ENCODE data around the gene EBPL. TPM values are rescaled to one million over a fixed set of nuclear protein-coding genes. Genes with fewer than 3 reads are reported as not detected.

The EBPL gene
- total RNA-seq, 1 donor from 2014 or later: 49.0 TPM

DNA sequence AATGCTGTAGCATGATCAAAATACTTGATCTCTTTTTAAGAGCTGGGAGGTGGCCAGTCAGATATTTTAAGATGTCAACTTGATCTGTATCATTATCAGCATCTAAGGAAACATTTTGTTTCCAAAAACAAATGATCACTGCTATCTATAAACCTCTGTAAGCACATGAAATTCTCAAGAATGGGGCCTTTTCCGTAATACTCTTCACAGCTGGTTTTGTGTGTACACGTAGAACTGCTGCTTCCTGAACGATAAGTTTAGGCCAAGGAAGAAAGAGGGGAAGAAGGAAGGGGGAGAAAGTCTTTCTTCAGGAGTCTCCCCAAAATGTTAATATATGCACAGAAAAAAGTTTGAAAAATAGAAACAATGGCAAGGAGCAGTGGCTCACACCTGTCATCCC, 37.3 kb downstream of the EBPL start:
- Mint-ChIP-seq H3K4me1 (peaks cover 2% of the 10 kb centered on the region), H3K27me3 (no peaks in the 10 kb centered on the region), H3K4me3 (no peak overlapping the region), H3K27ac (no peak overlapping the region), H3K9me3 (no peaks in the 10 kb centered on the region), H3K36me3 (ENCODE audit: low read depth) (peaks cover 4% of the 10 kb centered on the region)
- intact Hi-C loops (cut with micrococcal nuclease): loop anchor here (5.0 kb wide), 1 partner anchor 193 kb away; no protein-coding TSS in a partner anchor
- DNase-seq: no peak

- Mint-ChIP-seq H3K4me3 (no peak overlapping the region), H3K27me3 (no peaks in the 10 kb centered on the region), H3K36me3 (ENCODE audit: low read depth) (peaks cover 4% of the 10 kb centered on the region), H3K27ac (no peak overlapping the region), H3K9me3 (no peaks in the 10 kb centered on the region), H3K4me1 (peaks cover 4% of the 10 kb centered on the region)
- intact Hi-C loops (cut with micrococcal nuclease): loop anchor here (5.0 kb wide), 1 partner anchor 194 kb away; no protein-coding TSS in a partner anchor
- no peak for DNase-seq
These were observed 37.8 kb downstream of the EBPL start for GRCh38 chr13:49653478-49653877.

DNA sequence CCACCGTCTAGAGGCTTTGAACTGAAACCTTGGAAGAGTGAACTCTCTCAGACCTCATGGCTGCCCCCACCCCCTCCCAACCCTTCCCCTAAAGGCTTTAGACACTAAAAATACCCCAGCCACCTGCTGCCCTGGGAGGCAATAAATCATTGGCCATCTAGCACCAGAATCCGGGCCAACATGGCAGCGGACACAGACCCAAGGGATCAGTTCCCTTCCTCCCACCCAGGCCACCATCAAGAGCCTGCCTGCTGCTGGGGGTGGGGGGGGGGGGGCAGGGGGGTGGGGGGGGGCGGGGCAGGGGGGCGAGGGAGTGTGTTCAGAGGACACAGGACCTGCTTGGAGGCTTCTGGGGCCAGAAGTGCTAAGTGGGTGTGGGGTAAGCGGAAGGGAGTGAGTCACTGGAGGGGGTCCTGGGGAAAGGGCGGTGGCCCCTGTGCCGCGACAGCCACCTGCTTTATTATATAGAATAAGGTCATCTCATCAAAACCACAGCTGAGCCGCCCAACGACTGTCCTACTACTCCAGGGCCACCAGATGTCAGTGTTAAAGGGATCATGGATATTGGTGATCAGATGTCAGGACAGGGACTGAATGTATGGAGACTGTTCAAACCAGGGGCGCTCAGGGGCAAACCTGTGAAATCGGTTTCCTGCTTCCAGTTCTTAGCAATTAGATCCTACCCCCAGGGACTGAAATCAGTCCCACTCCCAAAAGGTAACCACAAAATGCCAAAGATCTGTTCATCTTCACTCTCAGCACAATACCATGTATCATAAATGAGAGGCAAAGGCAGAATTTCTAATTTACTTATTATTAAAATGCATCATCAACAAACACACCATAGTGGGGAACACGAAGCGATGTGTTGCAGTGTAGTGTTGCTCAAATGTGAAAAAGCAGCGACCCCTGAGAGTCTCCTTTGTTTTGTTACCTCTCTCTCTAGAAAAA, 38.7 kb downstream of the EBPL start:
- no peaks in the 10 kb centered on the region for H3K9me3 Mint-ChIP-seq
- DNase-seq: peak; percentile 70
- peaks cover 4% of the 10 kb centered on the region for H3K4me1 Mint-ChIP-seq
- H3K4me3 Mint-ChIP-seq: no peak overlapping the region
- no peaks in the 10 kb centered on the region for H3K27me3 Mint-ChIP-seq
- intact Hi-C loops (cut with micrococcal nuclease): loop anchor here (5.0 kb wide), 1 partner anchor 195 kb away; no protein-coding TSS in a partner anchor
- H3K27ac Mint-ChIP-seq: no peak overlapping the region
- peaks cover 1% of the 10 kb centered on the region for H3K36me3 Mint-ChIP-seq (ENCODE audit: low read depth)

- Mint-ChIP-seq H3K9me3 (no peaks in the 10 kb centered on the region), H3K4me3 (no peak overlapping the region), H3K36me3 (ENCODE audit: low read depth) (peaks cover 1% of the 10 kb centered on the region), H3K27ac (no peak overlapping the region), H3K4me1 (peaks cover 4% of the 10 kb centered on the region), H3K27me3 (no peaks in the 10 kb centered on the region)
- intact Hi-C loops (cut with micrococcal nuclease): loop anchor here (5.0 kb wide), 1 partner anchor 196 kb away; no protein-coding TSS in a partner anchor
- no peak for DNase-seq
These were observed 39.5 kb downstream of the EBPL start for GRCh38 chr13:49651570-49652354.

DNA sequence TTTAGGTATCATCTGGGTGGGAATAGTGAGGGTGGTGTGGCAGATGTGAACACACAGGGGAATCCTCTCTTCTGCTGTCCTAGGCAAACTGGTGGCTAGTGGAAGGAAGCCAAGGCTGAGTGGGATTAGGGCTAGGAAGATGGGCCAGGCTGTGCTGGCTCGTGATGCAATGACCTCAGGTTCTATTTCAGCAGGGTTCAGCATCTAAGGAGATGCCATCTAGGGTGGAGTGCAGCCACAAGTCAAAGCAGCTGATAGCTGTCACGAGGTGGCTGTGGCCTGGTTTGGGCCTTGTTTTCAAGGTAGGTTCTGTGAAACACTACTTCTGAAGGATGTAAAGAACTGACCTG, 41.3 kb downstream of the EBPL start:
- DNase-seq: no peak
- Mint-ChIP-seq H3K4me1 (peaks cover 10% of the 10 kb centered on the region), H3K36me3 (ENCODE audit: low read depth) (no peaks in the 10 kb centered on the region), H3K9me3 (no peaks in the 10 kb centered on the region), H3K27me3 (no peaks in the 10 kb centered on the region), H3K27ac (no peak overlapping the region), H3K4me3 (no peak overlapping the region)
- intact Hi-C loops (cut with micrococcal nuclease): loop anchor here (5.0 kb wide), 1 partner anchor 197 kb away; no protein-coding TSS in a partner anchor

DNA sequence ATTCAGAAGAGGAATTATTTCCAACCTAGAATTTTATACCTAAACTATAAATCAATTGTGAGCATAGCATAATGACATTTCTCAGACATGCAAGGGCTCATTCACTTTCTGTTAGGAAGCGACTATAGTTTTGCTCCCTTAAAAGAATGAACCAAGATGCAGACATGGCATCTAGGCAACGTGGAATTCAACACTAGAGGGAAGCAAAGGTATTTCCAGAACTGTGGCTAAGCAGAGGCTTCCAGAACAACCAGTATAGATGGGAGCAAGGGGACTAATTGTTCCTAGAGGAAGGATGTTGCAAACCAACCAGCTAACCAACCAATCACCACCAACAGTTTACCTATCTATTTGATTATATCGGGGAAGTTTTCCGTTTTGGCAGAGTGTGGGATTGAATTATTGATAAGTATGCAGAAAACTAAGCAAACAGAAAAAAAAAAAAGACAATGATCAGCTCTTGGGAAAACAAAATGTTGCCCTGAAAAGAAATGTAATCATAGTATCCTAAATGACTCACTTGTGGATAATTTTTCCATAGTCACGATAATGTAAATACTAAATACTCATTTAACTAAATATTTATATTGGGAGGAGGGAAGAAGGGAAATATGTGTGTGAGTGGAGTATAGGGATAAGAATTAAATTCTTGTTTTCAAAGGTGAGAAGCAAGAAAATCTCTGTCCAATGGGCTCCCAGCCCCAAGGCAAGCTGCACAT, 41.9 kb downstream of the EBPL start:
- no peak for DNase-seq
- no peak overlapping the region for H3K4me3 Mint-ChIP-seq
- peaks cover 10% of the 10 kb centered on the region for H3K4me1 Mint-ChIP-seq
- intact Hi-C loops (cut with micrococcal nuclease): no loop called here
- no peaks in the 10 kb centered on the region for H3K9me3 Mint-ChIP-seq
- no peaks in the 10 kb centered on the region for H3K27me3 Mint-ChIP-seq
- H3K27ac Mint-ChIP-seq: no peak overlapping the region
- no peaks in the 10 kb centered on the region for H3K36me3 Mint-ChIP-seq (ENCODE audit: low read depth)

- peaks cover 17% of the 10 kb centered on the region for H3K4me1 Mint-ChIP-seq
- no peak overlapping the region for H3K4me3 Mint-ChIP-seq
- H3K9me3 Mint-ChIP-seq: no peaks in the 10 kb centered on the region
- no peaks in the 10 kb centered on the region for H3K36me3 Mint-ChIP-seq (ENCODE audit: low read depth)
- intact Hi-C loops (cut with micrococcal nuclease): no loop called here
- H3K27ac Mint-ChIP-seq: no peak overlapping the region
- no peaks in the 10 kb centered on the region for H3K27me3 Mint-ChIP-seq
- DNase-seq: no peak
These were observed 44.6 kb downstream of the EBPL start for GRCh38 chr13:49646688-49647087.

DNA sequence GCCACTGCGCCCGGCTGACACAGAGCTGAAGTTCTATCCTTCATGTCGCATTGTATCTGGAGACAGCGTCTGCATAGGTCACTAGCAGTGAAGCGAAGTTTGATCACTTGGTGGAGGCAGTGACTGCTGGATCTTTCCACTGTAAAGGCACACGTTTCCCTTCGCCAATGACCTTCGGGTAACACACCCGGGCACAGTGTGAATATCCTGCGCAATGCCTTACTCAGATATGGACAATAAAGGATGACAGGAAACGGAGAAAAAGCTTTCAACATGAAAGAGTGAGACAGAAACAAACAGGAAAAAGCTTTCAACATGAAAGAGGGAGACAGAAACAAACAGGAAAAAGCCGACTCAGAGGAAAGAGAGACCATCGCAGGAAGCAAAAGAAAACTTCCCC, 45.8 kb downstream of the EBPL start:
- DNase-seq: peak; percentile 62
- Mint-ChIP-seq H3K36me3 (ENCODE audit: low read depth) (no peaks in the 10 kb centered on the region), H3K9me3 (no peaks in the 10 kb centered on the region), H3K4me1 (peaks cover 17% of the 10 kb centered on the region), H3K27me3 (no peaks in the 10 kb centered on the region), H3K27ac (peak overlapping the region; percentile 0), H3K4me3 (peak overlapping the region; percentile 30)
- intact Hi-C loops (cut with micrococcal nuclease): no loop called here

GRCh38 chr13:49643035-49643646, 48.1 kb downstream of the EBPL start:
- H3K4me1 Mint-ChIP-seq: peaks cover 13% of the 10 kb centered on the region
- no peaks in the 10 kb centered on the region for H3K27me3 Mint-ChIP-seq
- H3K36me3 Mint-ChIP-seq (ENCODE audit: low read depth): no peaks in the 10 kb centered on the region
- H3K4me3 Mint-ChIP-seq: no peak overlapping the region
- H3K27ac Mint-ChIP-seq: no peak overlapping the region
- no peaks in the 10 kb centered on the region for H3K9me3 Mint-ChIP-seq
- intact Hi-C loops (cut with micrococcal nuclease): no loop called here
- DNase-seq: no peak

GRCh38 chr13:49641801-49642291, 49.4 kb downstream of the EBPL start:
- Mint-ChIP-seq H3K27me3 (no peaks in the 10 kb centered on the region), H3K4me3 (no peak overlapping the region), H3K4me1 (peaks cover 13% of the 10 kb centered on the region), H3K27ac (no peak overlapping the region), H3K36me3 (ENCODE audit: low read depth) (no peaks in the 10 kb centered on the region), H3K9me3 (no peaks in the 10 kb centered on the region)
- DNase-seq: no peak
- intact Hi-C loops (cut with micrococcal nuclease): no loop called here

- Mint-ChIP-seq H3K27me3 (no peaks in the 10 kb centered on the region), H3K36me3 (ENCODE audit: low read depth) (no peaks in the 10 kb centered on the region), H3K27ac (no peak overlapping the region), H3K4me1 (peaks cover 7% of the 10 kb centered on the region), H3K9me3 (no peaks in the 10 kb centered on the region), H3K4me3 (no peak overlapping the region)
- intact Hi-C loops (cut with micrococcal nuclease): no loop called here
- DNase-seq: no peak
These were observed 52.6 kb downstream of the EBPL start for GRCh38 chr13:49638744-49639072.

DNA sequence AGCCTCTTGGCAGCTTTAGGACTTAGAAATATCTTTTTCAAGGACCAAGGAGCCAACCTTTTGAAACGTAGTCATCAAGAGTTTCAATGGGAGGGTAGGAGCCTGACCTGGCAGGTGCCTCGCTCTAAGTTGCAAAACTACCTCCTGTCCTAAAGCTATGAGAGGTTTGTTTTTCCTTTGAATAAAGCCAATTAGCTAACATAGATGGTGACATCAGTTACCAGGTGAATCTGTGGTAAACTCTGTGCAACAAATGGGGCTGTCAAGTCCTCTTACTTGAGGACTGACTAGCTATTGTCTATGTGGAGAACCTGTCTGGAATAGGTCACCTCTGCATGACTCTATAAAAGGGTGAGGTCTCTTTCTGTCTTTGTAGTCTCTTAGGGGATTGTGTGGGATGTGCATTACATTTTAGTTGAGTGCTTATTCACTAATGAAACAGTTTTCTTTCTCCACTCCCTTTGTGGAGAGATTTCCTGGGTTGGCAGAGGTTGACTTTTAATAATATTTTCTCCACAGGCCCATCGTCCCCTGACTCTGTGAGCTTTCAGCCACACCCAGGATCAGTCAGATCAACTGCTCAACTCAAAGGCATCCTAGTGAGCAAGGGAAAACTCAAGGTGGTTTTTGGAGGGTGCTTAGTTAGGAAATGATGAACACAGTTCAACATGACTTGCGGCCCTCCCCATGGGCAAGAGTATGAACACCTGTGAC, 53.1 kb downstream of the EBPL start:
- DNase-seq: no peak
- Mint-ChIP-seq H3K27ac (no peak overlapping the region), H3K4me1 (peaks cover 8% of the 10 kb centered on the region), H3K4me3 (no peak overlapping the region), H3K9me3 (no peaks in the 10 kb centered on the region), H3K36me3 (ENCODE audit: low read depth) (no peaks in the 10 kb centered on the region), H3K27me3 (no peaks in the 10 kb centered on the region)
- intact Hi-C loops (cut with micrococcal nuclease): no loop called here

DNA sequence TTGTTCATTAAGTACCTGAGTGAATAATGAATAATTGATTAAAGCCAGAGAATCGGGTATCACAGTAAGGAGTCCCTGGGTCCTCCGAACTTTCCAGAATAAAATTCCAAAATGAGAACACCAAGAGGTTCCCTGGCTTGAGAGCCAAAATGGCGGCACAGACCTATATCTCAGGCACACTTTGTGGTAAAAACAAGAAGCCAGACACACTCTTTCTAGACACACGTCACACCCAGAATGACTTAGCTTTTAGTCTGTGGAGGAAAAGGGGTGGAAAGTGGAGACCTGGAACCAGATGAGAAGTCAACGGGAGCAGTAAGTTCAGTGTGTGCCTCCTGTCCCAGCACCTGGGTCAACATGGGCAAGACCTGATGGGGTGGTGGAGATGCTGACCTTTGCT, 54.6 kb downstream of the EBPL start:
- H3K4me3 Mint-ChIP-seq: no peak overlapping the region

More for the DNA sequence above, 54.6 kb downstream of the EBPL start:
- no peaks in the 10 kb centered on the region for H3K9me3 Mint-ChIP-seq
- H3K36me3 Mint-ChIP-seq (ENCODE audit: low read depth): no peaks in the 10 kb centered on the region
- no peaks in the 10 kb centered on the region for H3K27me3 Mint-ChIP-seq
- H3K4me1 Mint-ChIP-seq: peaks cover 2% of the 10 kb centered on the region
- no peak overlapping the region for H3K27ac Mint-ChIP-seq
- intact Hi-C loops (cut with micrococcal nuclease): no loop called here
- DNase-seq: no peak

Measured in activated CD4-positive, alpha-beta T cell treated with anti-CD3 and anti-CD28 coated beads, Interleukin-2, amount 10 ng/mL, durations not matched to agents 24 days and 14 days (primary cell).